ENCODE results near the gene PIK3CA. TPM values are rescaled to one million over a fixed set of nuclear protein-coding genes. Genes with fewer than 3 reads are reported as not detected.
A peak's percentile ranks its signal among the peaks of the same experiment; 100 is the strongest.

PIK3CA gene
- polyA plus RNA-seq, 1 experiment, result 21.4 TPM

DNA sequence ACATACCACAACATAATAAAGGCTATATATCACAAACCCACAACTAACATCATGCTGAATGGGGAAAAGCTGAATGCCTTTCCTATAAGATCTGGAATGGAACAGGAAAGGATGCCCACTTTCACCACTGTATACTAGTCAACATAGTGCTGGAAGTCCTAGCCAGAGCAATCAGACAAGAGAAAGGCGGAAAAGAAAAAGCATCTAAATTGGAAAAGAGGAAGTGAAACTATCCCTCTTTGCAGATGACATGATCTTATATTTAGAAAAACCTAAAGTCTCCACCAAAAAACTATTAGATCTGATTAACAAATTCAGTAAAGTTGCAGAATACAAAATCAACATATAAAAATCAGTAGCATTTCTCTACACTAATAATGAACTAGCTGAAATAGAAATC, 14.6 kb upstream of the PIK3CA start:
- ChIA-PET CTCF (interaction anchor here (0.7 kb wide), 1 partner anchor 15 kb away, joined by 4 read pairs; the partner anchor contains the start of gene PIK3CA), POLR2A (no interaction called here)

DNA sequence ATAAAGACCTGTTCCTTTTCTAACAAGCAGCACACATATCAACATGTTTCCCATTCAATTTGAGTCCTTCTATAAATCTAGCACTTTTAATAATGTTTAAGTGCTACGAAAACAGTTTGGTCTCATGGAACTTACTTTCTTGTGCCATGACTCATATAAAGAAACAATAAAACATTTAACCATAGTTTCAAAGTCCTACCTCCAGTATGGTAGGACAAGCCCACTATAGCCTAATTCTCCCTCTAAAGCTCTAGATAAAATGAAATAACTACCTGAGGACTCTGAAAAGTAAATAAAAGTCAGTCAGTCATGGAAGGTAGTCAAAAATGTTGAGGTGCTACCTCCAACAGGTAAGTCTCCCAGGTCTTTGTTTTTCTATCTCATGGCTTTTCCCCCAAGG, 12.0 kb upstream of the PIK3CA start:
- TF ChIP-seq, protein P1, sequence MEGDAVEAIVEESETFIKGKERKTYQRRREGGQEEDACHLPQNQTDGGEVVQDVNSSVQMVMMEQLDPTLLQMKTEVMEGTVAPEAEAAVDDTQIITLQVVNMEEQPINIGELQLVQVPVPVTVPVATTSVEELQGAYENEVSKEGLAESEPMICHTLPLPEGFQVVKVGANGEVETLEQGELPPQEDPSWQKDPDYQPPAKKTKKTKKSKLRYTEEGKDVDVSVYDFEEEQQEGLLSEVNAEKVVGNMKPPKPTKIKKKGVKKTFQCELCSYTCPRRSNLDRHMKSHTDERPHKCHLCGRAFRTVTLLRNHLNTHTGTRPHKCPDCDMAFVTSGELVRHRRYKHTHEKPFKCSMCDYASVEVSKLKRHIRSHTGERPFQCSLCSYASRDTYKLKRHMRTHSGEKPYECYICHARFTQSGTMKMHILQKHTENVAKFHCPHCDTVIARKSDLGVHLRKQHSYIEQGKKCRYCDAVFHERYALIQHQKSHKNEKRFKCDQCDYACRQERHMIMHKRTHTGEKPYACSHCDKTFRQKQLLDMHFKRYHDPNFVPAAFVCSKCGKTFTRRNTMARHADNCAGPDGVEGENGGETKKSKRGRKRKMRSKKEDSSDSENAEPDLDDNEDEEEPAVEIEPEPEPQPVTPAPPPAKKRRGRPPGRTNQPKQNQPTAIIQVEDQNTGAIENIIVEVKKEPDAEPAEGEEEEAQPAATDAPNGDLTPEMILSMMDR (IDR thresholded peaks at IDR 0.05; ENCODE audit: low read depth, low read length), result no peak
- no peaks in the 10 kb centered on the region for H3K9me3 ChIP-seq (ENCODE audit: control insufficient read depth, insufficient read depth, low read length)
- H3K27ac ChIP-seq (ENCODE audit: low read depth, low read length), result no peak overlapping the region
- no peak for DNase-seq (ENCODE audit: low read depth, low spot score)
- H3K4me3 ChIP-seq (ENCODE audit: low read depth, low read length), result no peak overlapping the region
- CTCF ChIA-PET, result interaction anchor here (1.5 to 1.8 kb wide), 2 partner anchors 10 to 121 kb away, joined by 4 to 7 read pairs; no protein-coding TSS in a partner anchor
- peaks cover 3% of the 10 kb centered on the region for H3K27me3 ChIP-seq (ENCODE audit: control insufficient read depth, insufficient read depth, low read length)
- POLR2A ChIA-PET, result no interaction called here

More for the DNA sequence above, 14.6 kb upstream of the PIK3CA start:
- Histone ChIP-seq H3K4me3 (ENCODE audit: low read depth, low read length) (no peak overlapping the region), H3K27me3 (ENCODE audit: control insufficient read depth, insufficient read depth, low read length) (peaks cover 3% of the 10 kb centered on the region), H3K27ac (ENCODE audit: low read depth, low read length) (no peak overlapping the region), H3K9me3 (ENCODE audit: control insufficient read depth, insufficient read depth, low read length) (no peaks in the 10 kb centered on the region)
- DNase-seq (ENCODE audit: low read depth, low spot score), result no peak
- TF ChIP-seq, protein P1 (IDR thresholded peaks at IDR 0.05; ENCODE audit: low read depth, low read length), result no peak

DNA sequence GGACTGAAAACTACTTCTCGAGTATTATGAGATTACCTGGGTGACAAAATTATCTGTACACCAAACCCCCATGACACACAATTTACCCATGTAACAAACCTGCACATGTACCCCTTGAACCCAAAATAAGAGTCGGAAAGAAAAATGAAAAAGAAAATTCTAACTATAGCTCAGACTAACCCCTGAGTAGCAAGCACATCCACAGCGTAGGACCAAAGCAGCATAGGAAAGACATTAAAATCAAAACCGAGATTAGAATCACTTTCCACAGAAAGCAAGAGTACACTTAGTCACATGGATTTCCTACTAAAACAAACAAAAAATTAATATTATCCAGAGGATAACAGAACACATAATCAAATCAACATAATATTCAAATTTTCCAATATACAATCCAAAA, 6.3 kb upstream of the PIK3CA start:
- CTCF ChIA-PET, result no interaction called here
- TF ChIP-seq, protein P1 (IDR thresholded peaks at IDR 0.05; ENCODE audit: low read depth, low read length), result no peak

DNA sequence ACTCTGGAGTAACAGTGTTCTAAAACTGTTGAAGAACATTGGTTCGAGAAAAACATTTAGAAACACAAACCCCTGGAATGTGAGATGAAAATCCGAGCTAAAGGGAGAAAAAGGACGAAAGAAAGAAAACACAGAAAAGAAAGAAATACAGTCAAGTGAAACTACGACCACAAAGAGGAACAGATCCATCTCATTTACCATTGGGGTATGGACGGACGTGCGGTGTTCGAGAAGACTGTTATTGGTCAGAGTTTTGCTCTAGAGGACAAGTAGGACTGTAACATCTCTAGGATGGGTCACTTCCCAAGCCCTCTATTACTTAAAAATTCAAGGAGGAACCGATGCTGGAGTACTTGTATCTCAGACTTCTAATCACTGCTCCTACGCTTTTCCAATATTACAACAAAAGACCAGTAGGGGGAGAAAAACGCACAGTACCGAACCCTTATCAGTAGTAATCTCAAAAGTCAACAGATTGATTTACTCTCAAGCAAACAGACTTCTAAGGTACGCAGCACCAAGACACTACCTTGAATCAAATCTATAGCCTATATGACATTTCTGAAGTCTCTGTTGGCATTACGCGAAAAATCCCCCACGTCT, 1.1 kb upstream of the PIK3CA start:
- Histone ChIP-seq H3K9me3 (ENCODE audit: control insufficient read depth, insufficient read depth, low read length) (no peaks in the 10 kb centered on the region), H3K4me3 (ENCODE audit: low read depth, low read length) (peak overlapping the region; percentile 78), H3K27ac (ENCODE audit: low read depth, low read length) (no peak overlapping the region), H3K27me3 (ENCODE audit: control insufficient read depth, insufficient read depth, low read length) (no peaks in the 10 kb centered on the region)
- POLR2A ChIA-PET, result interaction anchor here (0.7 kb wide), 1 partner anchor 102 kb away, joined by 4 read pairs; no protein-coding TSS in a partner anchor
- no peak for DNase-seq (ENCODE audit: low read depth, low spot score)
- TF ChIP-seq, protein P1 (IDR thresholded peaks at IDR 0.05; ENCODE audit: low read depth, low read length), result peak; percentile 74
- CTCF ChIA-PET, result interaction anchor here (0.6 to 5.6 kb wide), 28 partner anchors 12 to 177 kb away, joined by 3 to 33 read pairs (median 4); no protein-coding TSS in a partner anchor

More for the DNA sequence above, 6.3 kb upstream of the PIK3CA start:
- POLR2A ChIA-PET, result no interaction called here
- Histone ChIP-seq H3K4me3 (ENCODE audit: low read depth, low read length) (no peak overlapping the region), H3K27ac (ENCODE audit: low read depth, low read length) (no peak overlapping the region), H3K27me3 (ENCODE audit: control insufficient read depth, insufficient read depth, low read length) (peaks cover 3% of the 10 kb centered on the region), H3K9me3 (ENCODE audit: control insufficient read depth, insufficient read depth, low read length) (no peaks in the 10 kb centered on the region)
- no peak for DNase-seq (ENCODE audit: low read depth, low spot score)

DNA sequence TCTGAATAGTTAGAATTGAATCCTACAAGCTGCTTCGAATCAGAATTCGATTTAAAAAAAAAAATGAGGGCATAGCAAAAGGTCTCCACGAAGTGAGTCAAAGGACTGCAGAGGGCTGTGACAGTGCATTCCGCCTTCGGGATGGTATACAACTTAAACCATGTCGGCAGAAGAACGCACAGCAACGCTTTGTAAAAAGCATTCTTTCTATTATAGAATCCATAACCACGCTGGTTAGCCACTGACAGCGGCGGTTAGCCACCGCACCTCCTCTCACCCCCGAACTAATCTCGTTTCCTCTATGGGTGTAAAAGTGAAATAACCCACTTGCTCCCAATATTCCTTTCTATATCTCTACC, 664 bp upstream of the PIK3CA start:
- H3K27me3 ChIP-seq (ENCODE audit: control insufficient read depth, insufficient read depth, low read length), result no peaks in the 10 kb centered on the region
- no peaks in the 10 kb centered on the region for H3K9me3 ChIP-seq (ENCODE audit: control insufficient read depth, insufficient read depth, low read length)
- TF ChIP-seq, protein P1 (IDR thresholded peaks at IDR 0.05; ENCODE audit: low read depth, low read length), result no peak
- peak overlapping the region; percentile 78 for H3K4me3 ChIP-seq (ENCODE audit: low read depth, low read length)
- DNase-seq (ENCODE audit: low read depth, low spot score), result no peak
- ChIA-PET CTCF (interaction anchor here (0.6 to 5.6 kb wide), 24 partner anchors 12 to 400 kb away, joined by 3 to 33 read pairs (median 4); no protein-coding TSS in a partner anchor), POLR2A (interaction anchor here (0.6 to 1.5 kb wide), 5 partner anchors 101 to 415 kb away, joined by 3 to 4 read pairs (median 4); partner anchors contain the start of gene ACTL6A)
- peak overlapping the region; percentile 68 for H3K27ac ChIP-seq (ENCODE audit: low read depth, low read length)
